ENCODE data around the gene ENDOV. TPM values are rescaled to one million over a fixed set of nuclear protein-coding genes. Genes with fewer than 3 reads are reported as not detected.

Gene ENDOV
- total RNA-seq, 1 donor from 2014 or later: 36.1 TPM

DNA sequence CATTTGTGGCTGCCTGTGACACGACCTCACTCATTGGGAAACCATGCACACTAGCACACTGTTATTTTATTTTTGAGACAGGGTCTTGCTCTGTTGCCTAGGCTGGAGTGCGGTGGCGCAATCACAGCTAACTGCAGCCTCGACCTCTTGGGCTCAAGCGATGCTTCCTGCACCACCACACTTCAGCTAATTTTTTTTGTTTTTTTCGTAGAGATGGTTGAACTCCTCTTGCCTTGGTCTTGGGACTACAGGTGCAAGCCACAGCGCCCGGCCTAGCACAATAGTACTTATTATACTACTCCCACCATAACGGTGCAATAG, 64.2 kb downstream of the ENDOV start:
- Mint-ChIP-seq H3K36me3 (ENCODE audit: insufficient read depth) (no peaks in the 10 kb centered on the region), H3K9me3 (ENCODE audit: low read depth) (no peaks in the 10 kb centered on the region), H3K4me1 (ENCODE audit: low read depth) (peaks cover 6% of the 10 kb centered on the region), H3K4me3 (ENCODE audit: low read depth) (no peak overlapping the region), H3K27ac (no peak overlapping the region), H3K27me3 (peaks cover 66% of the 10 kb centered on the region)
- TF ChIP-seq, protein P1, sequence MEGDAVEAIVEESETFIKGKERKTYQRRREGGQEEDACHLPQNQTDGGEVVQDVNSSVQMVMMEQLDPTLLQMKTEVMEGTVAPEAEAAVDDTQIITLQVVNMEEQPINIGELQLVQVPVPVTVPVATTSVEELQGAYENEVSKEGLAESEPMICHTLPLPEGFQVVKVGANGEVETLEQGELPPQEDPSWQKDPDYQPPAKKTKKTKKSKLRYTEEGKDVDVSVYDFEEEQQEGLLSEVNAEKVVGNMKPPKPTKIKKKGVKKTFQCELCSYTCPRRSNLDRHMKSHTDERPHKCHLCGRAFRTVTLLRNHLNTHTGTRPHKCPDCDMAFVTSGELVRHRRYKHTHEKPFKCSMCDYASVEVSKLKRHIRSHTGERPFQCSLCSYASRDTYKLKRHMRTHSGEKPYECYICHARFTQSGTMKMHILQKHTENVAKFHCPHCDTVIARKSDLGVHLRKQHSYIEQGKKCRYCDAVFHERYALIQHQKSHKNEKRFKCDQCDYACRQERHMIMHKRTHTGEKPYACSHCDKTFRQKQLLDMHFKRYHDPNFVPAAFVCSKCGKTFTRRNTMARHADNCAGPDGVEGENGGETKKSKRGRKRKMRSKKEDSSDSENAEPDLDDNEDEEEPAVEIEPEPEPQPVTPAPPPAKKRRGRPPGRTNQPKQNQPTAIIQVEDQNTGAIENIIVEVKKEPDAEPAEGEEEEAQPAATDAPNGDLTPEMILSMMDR (IDR thresholded peaks at IDR 0.05; ENCODE audit: unreplicated experiment): no peak
- DNase-seq (ENCODE audit: low spot score, unreplicated experiment): no peak

DNA sequence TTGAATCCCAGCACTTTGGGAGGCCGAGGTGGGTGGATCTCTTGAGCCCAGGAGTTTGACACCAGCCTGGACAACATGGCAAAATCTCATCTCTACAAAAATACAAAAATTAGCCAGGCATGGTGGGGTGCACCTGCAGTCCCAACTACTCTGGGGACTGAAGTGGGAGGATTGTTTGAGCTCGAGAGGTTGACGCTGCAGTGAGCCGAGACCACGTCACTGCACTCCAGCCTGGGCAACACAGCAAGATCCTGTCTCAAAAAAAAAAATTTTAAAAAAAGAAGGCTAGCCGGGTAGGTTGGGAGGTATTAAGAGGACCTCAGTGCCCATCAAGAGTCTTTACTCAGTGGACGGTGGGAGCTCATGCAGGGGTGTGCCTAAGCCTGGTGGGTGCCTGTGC, 65.3 kb downstream of the ENDOV start:
- peaks cover 56% of the 10 kb centered on the region for H3K27me3 Mint-ChIP-seq
- H3K4me1 Mint-ChIP-seq (ENCODE audit: low read depth): no peaks in the 10 kb centered on the region
- DNase-seq (ENCODE audit: low spot score, unreplicated experiment): no peak
- H3K36me3 Mint-ChIP-seq (ENCODE audit: insufficient read depth): no peaks in the 10 kb centered on the region
- H3K27ac Mint-ChIP-seq: no peak overlapping the region
- no peak overlapping the region for H3K4me3 Mint-ChIP-seq (ENCODE audit: low read depth)
- TF ChIP-seq, protein P1 (IDR thresholded peaks at IDR 0.05; ENCODE audit: unreplicated experiment): no peak
- no peaks in the 10 kb centered on the region for H3K9me3 Mint-ChIP-seq (ENCODE audit: low read depth)

- no peak for DNase-seq (ENCODE audit: low spot score, unreplicated experiment)
- Mint-ChIP-seq H3K4me3 (ENCODE audit: low read depth) (no peak overlapping the region), H3K4me1 (ENCODE audit: low read depth) (no peaks in the 10 kb centered on the region), H3K36me3 (ENCODE audit: insufficient read depth) (no peaks in the 10 kb centered on the region), H3K27ac (no peak overlapping the region), H3K27me3 (peaks cover 58% of the 10 kb centered on the region), H3K9me3 (ENCODE audit: low read depth) (no peaks in the 10 kb centered on the region)
- TF ChIP-seq, protein P1 (IDR thresholded peaks at IDR 0.05; ENCODE audit: unreplicated experiment): no peak
Observed at GRCh38 chr17:80481284-80482057, 66.5 kb downstream of the ENDOV start.

- no peaks in the 10 kb centered on the region for H3K4me1 Mint-ChIP-seq (ENCODE audit: low read depth)
- H3K27ac Mint-ChIP-seq: no peak overlapping the region
- TF ChIP-seq, protein P1 (IDR thresholded peaks at IDR 0.05; ENCODE audit: unreplicated experiment): no peak
- H3K4me3 Mint-ChIP-seq (ENCODE audit: low read depth): no peak overlapping the region
- DNase-seq (ENCODE audit: low spot score, unreplicated experiment): no peak
- peaks cover 61% of the 10 kb centered on the region for H3K27me3 Mint-ChIP-seq
- no peaks in the 10 kb centered on the region for H3K36me3 Mint-ChIP-seq (ENCODE audit: insufficient read depth)
- H3K9me3 Mint-ChIP-seq (ENCODE audit: low read depth): no peaks in the 10 kb centered on the region
Observed at GRCh38 chr17:80482058-80482318, 67.0 kb downstream of the ENDOV start.

- H3K27ac Mint-ChIP-seq: no peak overlapping the region
- no peaks in the 10 kb centered on the region for H3K9me3 Mint-ChIP-seq (ENCODE audit: low read depth)
- peaks cover 63% of the 10 kb centered on the region for H3K27me3 Mint-ChIP-seq
- TF ChIP-seq, protein P1 (IDR thresholded peaks at IDR 0.05; ENCODE audit: unreplicated experiment): no peak
- H3K36me3 Mint-ChIP-seq (ENCODE audit: insufficient read depth): no peaks in the 10 kb centered on the region
- H3K4me1 Mint-ChIP-seq (ENCODE audit: low read depth): no peaks in the 10 kb centered on the region
- DNase-seq (ENCODE audit: low spot score, unreplicated experiment): no peak
- H3K4me3 Mint-ChIP-seq (ENCODE audit: low read depth): no peak overlapping the region
Observed at GRCh38 chr17:80482555-80483308, 67.8 kb downstream of the ENDOV start.
